ENCODE results near the gene ZNF865.

Gene ZNF865

DNA sequence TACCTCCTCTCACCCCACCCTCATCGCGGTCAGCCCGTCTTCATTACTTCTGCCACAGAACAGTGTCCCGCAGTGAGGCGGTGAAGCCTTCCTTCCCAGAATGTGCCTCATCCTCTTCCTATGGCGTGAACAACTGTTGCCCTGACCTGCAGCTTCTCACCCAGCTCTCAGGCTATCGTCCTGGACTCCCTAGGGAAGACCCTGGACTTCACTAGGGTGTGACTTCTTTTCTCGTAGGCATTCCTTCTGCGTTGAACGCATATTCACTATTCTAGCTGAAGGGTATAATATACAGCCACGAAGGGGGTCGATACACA lies 982 bp downstream of the ZNF865 start:
- TF ChIP-seq, protein P1, sequence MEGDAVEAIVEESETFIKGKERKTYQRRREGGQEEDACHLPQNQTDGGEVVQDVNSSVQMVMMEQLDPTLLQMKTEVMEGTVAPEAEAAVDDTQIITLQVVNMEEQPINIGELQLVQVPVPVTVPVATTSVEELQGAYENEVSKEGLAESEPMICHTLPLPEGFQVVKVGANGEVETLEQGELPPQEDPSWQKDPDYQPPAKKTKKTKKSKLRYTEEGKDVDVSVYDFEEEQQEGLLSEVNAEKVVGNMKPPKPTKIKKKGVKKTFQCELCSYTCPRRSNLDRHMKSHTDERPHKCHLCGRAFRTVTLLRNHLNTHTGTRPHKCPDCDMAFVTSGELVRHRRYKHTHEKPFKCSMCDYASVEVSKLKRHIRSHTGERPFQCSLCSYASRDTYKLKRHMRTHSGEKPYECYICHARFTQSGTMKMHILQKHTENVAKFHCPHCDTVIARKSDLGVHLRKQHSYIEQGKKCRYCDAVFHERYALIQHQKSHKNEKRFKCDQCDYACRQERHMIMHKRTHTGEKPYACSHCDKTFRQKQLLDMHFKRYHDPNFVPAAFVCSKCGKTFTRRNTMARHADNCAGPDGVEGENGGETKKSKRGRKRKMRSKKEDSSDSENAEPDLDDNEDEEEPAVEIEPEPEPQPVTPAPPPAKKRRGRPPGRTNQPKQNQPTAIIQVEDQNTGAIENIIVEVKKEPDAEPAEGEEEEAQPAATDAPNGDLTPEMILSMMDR (IDR thresholded peaks at IDR 0.05; ENCODE audit: unreplicated experiment in 3 of 3) = peak; percentile 7 to 20 (median 17)
- H3K4me1 Mint-ChIP-seq = peaks cover 21% of the 10 kb centered on the region
- peaks cover 36% of the 10 kb centered on the region for H3K36me3 Mint-ChIP-seq (ENCODE audit: low read depth)
- peak overlapping the region; percentile 97 to 99 (median 99) for H3K4me3 Mint-ChIP-seq
- H3K27me3 Mint-ChIP-seq (ENCODE audit: low read depth) = no peaks in the 10 kb centered on the region
- H3K9me3 Mint-ChIP-seq = no peaks in the 10 kb centered on the region
- peak overlapping the region; percentile 96 to 99 (median 99) for H3K27ac Mint-ChIP-seq

DNA sequence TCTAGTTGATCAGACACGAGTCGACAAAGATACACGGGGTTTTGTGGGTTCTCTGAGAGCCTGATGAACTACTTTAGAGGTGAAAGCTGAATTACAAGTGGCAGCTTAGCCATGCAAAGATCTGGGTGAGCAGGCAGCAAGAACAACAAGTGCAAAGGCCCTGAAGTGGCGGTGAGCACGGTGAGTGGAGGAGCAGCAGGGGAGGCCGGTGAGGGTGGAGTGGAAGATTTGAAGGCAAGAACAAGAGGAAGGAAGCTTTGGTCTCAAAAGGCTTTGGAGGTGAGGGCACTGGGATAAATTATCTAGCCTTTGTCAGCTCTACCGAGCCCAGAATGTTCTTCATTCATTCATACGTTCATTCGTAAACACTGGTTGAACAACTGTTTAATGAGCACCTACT lies 1.4 kb downstream of the ZNF865 start:
- Mint-ChIP-seq H3K36me3 (ENCODE audit: low read depth) (peaks cover 39% of the 10 kb centered on the region), H3K4me3 (peak overlapping the region; percentile 97 to 99 (median 99)), H3K27ac (peak overlapping the region; percentile 96 to 99 (median 99)), H3K27me3 (ENCODE audit: low read depth) (no peaks in the 10 kb centered on the region), H3K4me1 (peaks cover 21% of the 10 kb centered on the region), H3K9me3 (no peaks in the 10 kb centered on the region)
- TF ChIP-seq, protein P1 (IDR thresholded peaks at IDR 0.05; ENCODE audit: unreplicated experiment in 3 of 3) = no peak

DNA sequence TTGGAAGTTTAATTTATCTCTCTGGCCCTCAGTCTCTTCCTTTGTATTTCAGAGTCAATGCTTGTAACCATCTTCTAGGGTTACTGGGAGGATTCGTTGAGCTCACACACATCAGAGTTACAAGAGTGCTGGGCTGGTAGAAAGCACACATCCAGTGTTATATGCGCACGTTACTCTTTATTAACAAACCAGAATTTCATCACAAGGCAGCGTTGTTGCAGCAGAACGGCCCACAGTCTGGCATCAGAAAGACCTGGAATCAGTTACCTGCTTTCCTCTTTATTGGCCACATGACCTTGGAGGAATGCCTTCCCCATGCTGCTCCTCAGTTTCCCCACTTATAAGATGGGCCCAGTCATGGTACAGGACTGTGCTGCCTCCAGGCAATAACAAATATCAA lies 3.9 kb downstream of the ZNF865 start:
- H3K9me3 Mint-ChIP-seq = no peaks in the 10 kb centered on the region
- H3K4me3 Mint-ChIP-seq = peak overlapping the region in 2 of 3 experiments; percentile 16 to 54
- H3K27me3 Mint-ChIP-seq (ENCODE audit: low read depth) = no peaks in the 10 kb centered on the region
- TF ChIP-seq, protein P1 (IDR thresholded peaks at IDR 0.05; ENCODE audit: unreplicated experiment in 3 of 3) = no peak
- no peak overlapping the region for H3K27ac Mint-ChIP-seq
- H3K36me3 Mint-ChIP-seq (ENCODE audit: low read depth) = peaks cover 54% of the 10 kb centered on the region
- H3K4me1 Mint-ChIP-seq = peaks cover 21% of the 10 kb centered on the region

DNA sequence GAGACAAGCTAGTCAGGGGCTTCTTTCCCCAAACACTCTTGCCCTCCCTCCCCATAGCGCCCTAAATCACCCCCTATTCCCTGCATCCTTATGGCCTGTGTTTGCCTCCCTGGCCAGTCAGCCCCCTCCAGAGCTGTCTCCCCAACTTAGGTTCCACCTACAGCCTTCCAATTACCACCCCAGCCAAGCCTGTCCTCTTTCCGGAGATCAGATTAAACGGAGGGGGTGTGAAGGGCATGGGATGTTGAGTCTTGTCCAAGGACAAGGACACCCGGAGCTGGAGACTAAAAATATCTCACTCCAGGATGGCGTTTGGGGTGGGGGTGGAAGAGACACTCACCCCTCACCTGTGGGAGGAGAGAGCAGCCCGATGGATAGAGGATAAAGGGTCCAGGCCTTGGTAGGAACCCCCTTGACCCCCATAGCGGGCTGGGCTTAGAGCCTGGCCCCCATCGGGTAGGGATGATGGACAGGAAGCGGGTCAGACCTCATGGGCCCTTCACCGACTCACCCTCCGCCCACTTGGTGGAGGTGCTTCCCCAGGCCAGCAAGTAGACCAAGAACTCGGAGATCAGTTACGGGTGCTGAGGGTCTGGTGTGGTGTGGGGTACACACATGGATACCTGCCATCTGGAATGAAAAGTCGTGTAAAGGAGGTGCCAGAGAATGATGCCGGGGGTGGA lies 6.0 kb downstream of the ZNF865 start:
- peaks cover 12% of the 10 kb centered on the region for H3K4me1 Mint-ChIP-seq
- H3K27ac Mint-ChIP-seq = peak overlapping the region in 1 of 3 experiments; percentile 65
- H3K4me3 Mint-ChIP-seq = no peak overlapping the region
- H3K36me3 Mint-ChIP-seq (ENCODE audit: low read depth) = peaks cover 57% of the 10 kb centered on the region
- H3K9me3 Mint-ChIP-seq = no peaks in the 10 kb centered on the region
- TF ChIP-seq, protein P1 (IDR thresholded peaks at IDR 0.05; ENCODE audit: unreplicated experiment in 3 of 3) = no peak
- H3K27me3 Mint-ChIP-seq (ENCODE audit: low read depth) = no peaks in the 10 kb centered on the region

DNA sequence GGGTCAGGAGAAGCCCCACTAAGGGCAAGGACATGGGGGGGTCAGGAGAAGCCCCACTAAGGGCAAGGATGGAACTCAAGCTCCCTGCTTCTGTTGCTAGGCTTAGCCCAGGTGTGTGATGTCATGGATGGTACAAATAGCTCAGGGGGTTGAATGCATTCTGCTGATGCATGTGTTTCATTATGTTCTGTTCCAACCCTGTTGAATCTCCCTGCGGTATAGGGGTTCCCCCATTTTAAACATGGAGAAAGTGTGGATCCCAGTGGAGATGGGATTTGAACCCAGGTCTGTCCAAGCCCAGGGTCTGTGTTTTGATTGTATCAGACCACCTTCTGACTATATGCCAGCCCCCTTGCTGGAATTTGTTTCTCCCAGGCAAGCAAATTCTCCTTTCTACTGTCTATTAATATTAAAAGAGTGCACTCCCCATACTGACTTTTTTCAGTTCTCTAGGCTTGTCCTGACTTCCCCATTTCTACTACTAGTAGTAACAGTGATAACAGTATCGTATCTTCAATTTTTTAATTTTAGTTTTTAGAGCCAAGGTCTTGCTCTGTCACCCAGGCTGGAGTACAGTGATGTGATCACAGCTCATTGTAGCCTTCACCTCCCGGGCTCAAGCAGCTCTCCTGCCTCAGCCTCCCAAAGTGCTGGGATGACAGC lies 6.7 kb downstream of the ZNF865 start:
- Mint-ChIP-seq H3K27ac (peak overlapping the region in 1 of 3 experiments; percentile 65), H3K4me3 (no peak overlapping the region), H3K36me3 (ENCODE audit: low read depth) (peaks cover 58% of the 10 kb centered on the region), H3K9me3 (no peaks in the 10 kb centered on the region), H3K4me1 (peaks cover 5% of the 10 kb centered on the region), H3K27me3 (ENCODE audit: low read depth) (no peaks in the 10 kb centered on the region)
- TF ChIP-seq, protein P1 (IDR thresholded peaks at IDR 0.05; ENCODE audit: unreplicated experiment in 3 of 3) = no peak

DNA sequence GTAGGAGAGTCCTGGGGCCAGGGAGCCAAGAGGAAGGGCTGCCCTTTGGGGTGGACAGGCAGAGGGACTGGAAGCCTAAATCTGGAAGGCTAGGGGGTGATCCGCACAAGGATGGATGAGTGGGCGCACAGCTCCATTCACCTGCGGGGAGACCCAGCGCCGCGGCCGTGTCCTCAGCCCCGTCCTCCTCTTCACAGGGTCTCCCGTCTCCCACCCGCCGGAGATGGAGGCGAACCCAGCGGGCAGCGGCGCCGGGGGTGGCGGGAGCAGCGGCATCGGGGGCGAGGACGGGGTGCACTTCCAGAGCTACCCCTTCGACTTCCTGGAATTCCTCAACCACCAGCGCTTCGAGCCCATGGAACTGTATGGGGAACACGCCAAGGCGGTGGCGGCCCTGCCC lies 7.9 kb downstream of the ZNF865 start:
- H3K27me3 Mint-ChIP-seq (ENCODE audit: low read depth) = no peaks in the 10 kb centered on the region
- H3K9me3 Mint-ChIP-seq = no peaks in the 10 kb centered on the region
- no peak overlapping the region for H3K27ac Mint-ChIP-seq
- peaks cover 57% of the 10 kb centered on the region for H3K36me3 Mint-ChIP-seq (ENCODE audit: low read depth)
- no peaks in the 10 kb centered on the region for H3K4me1 Mint-ChIP-seq
- TF ChIP-seq, protein P1 (IDR thresholded peaks at IDR 0.05; ENCODE audit: unreplicated experiment in 3 of 3) = no peak
- no peak overlapping the region for H3K4me3 Mint-ChIP-seq

All from nephron (organoid).